HCT116 (cell line): ENCODE data around the gene P2RX5. TPM values are rescaled to one million over a fixed set of nuclear protein-coding genes. Genes with fewer than 3 reads are reported as not detected.

Source experiments
- ATAC-seq: fragments of 200-7000 bp; cut with Tn5 transposase; 2 replicates; pipeline ENCODE4 v1.9.1; 2020; ENCODE audit warnings: mild to moderate bottlenecking, moderate library complexity
- BruUV-seq: library from RNA; stranded (reverse); fragments of 400-500 nt; replicated peaks from 2 replicates; lab custom pipeline; 2021; lab: Mats Ljungman, UMichigan
- CTCF ChIA-PET: fragments of 300-600 bp; sonication (Branson Sonifier 250); formaldehyde crosslinking; loops from one replicate; lab custom pipeline; 2021; ENCODE audit warnings: antibody characterized with exemption; lab: Charles Lee
- POLR2A ChIA-PET: fragments of 300-600, 350-600 bp; sonication (Branson Sonifier 250); formaldehyde crosslinking; loops from one replicate; lab custom pipeline; 2021; ENCODE audit warnings: antibody characterized with exemption; lab: Charles Lee
- RAD21 ChIA-PET, 2 experiments: fragments of 300-600 bp; sonication (Branson Sonifier 250); formaldehyde crosslinking; loops; one replicate each; lab custom pipeline; 2023; ENCODE audit warnings: low total read pairs in 2 of 2; ENCODE audit not compliant: uncharacterized antibody in 2 of 2, unreplicated experiment in 2 of 2, low non-redundant PET in 1 of 2; lab: Charles Lee
- DNase-seq: peaks from one replicate; pipeline ENCODE4 v3.0.0-alpha.2; 2010; ENCODE audit warnings: low read depth, low spot score
- H2AFZ ChIP-seq: fragments of 200-600 bp; shearing (Covaris generic), sonication (generic); 2 replicates; pipeline ENCODE4 v1.6.1; 2017; ENCODE audit warnings: low read depth, mixed run types, mixed read lengths, antibody characterized with exemption, low read length; ENCODE audit not compliant: poor library complexity, severe bottlenecking
- H3K27ac ChIP-seq: 2 replicates; pipeline ENCODE4 v1.5.1; 2012; ENCODE audit warnings: low read depth, low read length
- H3K27me3 ChIP-seq: fragments of 200-600 bp; sonication (generic); 2 replicates; pipeline ENCODE4 v1.6.1; 2016; ENCODE audit warnings: mixed run types, low read length, mixed read lengths; ENCODE audit not compliant: insufficient read depth
- H3K36me3 ChIP-seq, 2 experiments: fragments of 200-500 bp in 1 of 2; fragments of 200-600 bp in 1 of 2; sonication (Bioruptor generic) in 1 of 2; sonication (generic) in 1 of 2; 2 replicates each; pipeline versions ENCODE4 v1.5.1 to v1.6.1; 2014 to 2016; ENCODE audit warnings: low read length in 2 of 2, inconsistent platforms in 1 of 2, mixed read lengths in 1 of 2, mixed run types in 1 of 2; ENCODE audit not compliant: insufficient read depth in 2 of 2, control insufficient read depth in 1 of 2
- H3K4me1 ChIP-seq, 2 experiments: fragments of 200-600 bp in 1 of 2; sonication (generic) in 1 of 2; 2 replicates each; pipeline versions ENCODE4 v1.5.1 to v1.6.1; 2012 to 2017; ENCODE audit warnings: low read length in 2 of 2, inconsistent platforms in 1 of 2, mild to moderate bottlenecking in 1 of 2, mixed read lengths in 1 of 2, mixed run types in 1 of 2, moderate library complexity in 1 of 2; ENCODE audit not compliant: insufficient read depth in 2 of 2, control insufficient read depth in 1 of 2
- H3K4me2 ChIP-seq: fragments of 200-600 bp; sonication (generic); 2 replicates; pipeline ENCODE4 v1.6.1; 2017; ENCODE audit warnings: mixed run types, low read length, mixed read lengths
- H3K4me3 ChIP-seq, 2 experiments: fragments of 200-600 bp in 1 of 2; sonication (generic) in 1 of 2; replicated peaks in 1 of 2; 2 replicates each; pipeline ENCODE4 v1.5.1; 2011 to 2016; ENCODE audit warnings: low read length in 2 of 2, control low read depth in 1 of 2, low read depth in 1 of 2, mild to moderate bottlenecking in 1 of 2, mixed read lengths in 1 of 2, mixed run types in 1 of 2
- H3K79me2 ChIP-seq: fragments of 200-600 bp; sonication (generic); 2 replicates; pipeline ENCODE4 v1.6.1; 2017; ENCODE audit warnings: mild to moderate bottlenecking, mixed run types, low read length, moderate library complexity, mixed read lengths; ENCODE audit not compliant: insufficient read depth
- H3K9ac ChIP-seq: fragments of 200-600 bp; sonication (generic); 2 replicates; pipeline ENCODE4 v1.6.1; 2016; ENCODE audit warnings: low read length, mixed read lengths
- H3K9me2 ChIP-seq: fragments of 200-600 bp; sonication (generic), shearing (Covaris generic); 2 replicates; pipeline ENCODE4 v1.6.1; 2017; ENCODE audit warnings: mixed run types, mild to moderate bottlenecking, moderate library complexity; ENCODE audit not compliant: insufficient read depth
- H3K9me3 ChIP-seq, 2 experiments: fragments of 200-500 bp in 1 of 2; fragments of 200-600 bp in 1 of 2; sonication (Bioruptor generic) in 1 of 2; sonication (generic) in 1 of 2; 2 replicates each; pipeline ENCODE4 v1.6.1; 2014 to 2017; ENCODE audit warnings: low read length in 2 of 2, mixed read lengths in 2 of 2, inconsistent platforms in 1 of 2, low read depth in 1 of 2, mild to moderate bottlenecking in 1 of 2, mixed run types in 1 of 2, moderate library complexity in 1 of 2; ENCODE audit not compliant: control insufficient read depth in 1 of 2, insufficient read depth in 1 of 2
- H4K20me1 ChIP-seq: fragments of 200-600 bp; sonication (generic), shearing (Covaris generic); 2 replicates; pipeline ENCODE4 v1.6.1; 2017; ENCODE audit warnings: mixed run types, mild to moderate bottlenecking, moderate library complexity; ENCODE audit not compliant: insufficient read depth
- CBX3 ChIP-seq: IDR thresholded peaks from 2 replicates; pipeline ENCODE4 v1.6.1; 2012; ENCODE audit warnings: low read depth
- CEBPB ChIP-seq: IDR thresholded peaks from 2 replicates; pipeline ENCODE4 v1.6.1; 2012; ENCODE audit warnings: low read depth
- ELF1 ChIP-seq: IDR thresholded peaks from 2 replicates; pipeline ENCODE4 v1.6.1; 2012; ENCODE audit warnings: low read depth, borderline replicate concordance
- EZH2phosphoT487 ChIP-seq: fragments of 200-600 bp; IDR thresholded peaks from 2 replicates; pipeline ENCODE4 v1.6.1; 2018; ENCODE audit warnings: antibody characterized with exemption, borderline replicate concordance
- FOSL1 ChIP-seq: IDR thresholded peaks from 2 replicates; pipeline ENCODE4 v1.6.1; 2012; ENCODE audit warnings: low read depth
- POLR2A ChIP-seq: IDR thresholded peaks from 2 replicates; pipeline ENCODE4 v1.7.0; 2011; ENCODE audit warnings: borderline replicate concordance; ENCODE audit not compliant: insufficient read depth, insufficient read length; ENCODE audit errors: extremely low read depth
- POLR2AphosphoS5 ChIP-seq: IDR thresholded peaks from 2 replicates; pipeline ENCODE4 v1.6.1; 2011; ENCODE audit warnings: mild to moderate bottlenecking, low read depth, low read length, moderate library complexity
- SP1 ChIP-seq: IDR thresholded peaks from 2 replicates; pipeline ENCODE4 v1.6.1; 2012; ENCODE audit warnings: low read depth
- YY1 ChIP-seq: IDR thresholded peaks from 2 replicates; pipeline ENCODE4 v1.6.1; 2011; ENCODE audit warnings: low read length, low read depth, moderate library complexity, mild to moderate bottlenecking; ENCODE audit not compliant: insufficient replicate concordance; ENCODE audit errors: extremely low read depth
- intact Hi-C: fragments of 100-400 bp; cut with micrococcal nuclease; formaldehyde crosslinking; loops from 2 replicates; pipeline ENCODE4 v1.10.0; 2022
- total RNA-seq: library from RNA; stranded (reverse); gene quantifications from one replicate; pipeline ENCODE4 v1.2.1, GENCODE V29; 2021; ENCODE audit not compliant: unreplicated experiment
- TF ChIP-seq, protein P1 (sequence below), 3 experiments: fragments of 200-600 bp in 1 of 3; sonication (generic) in 1 of 3; IDR thresholded peaks in 2 of 3; conservative IDR thresholded peaks in 1 of 3; 2 replicates each; pipeline ENCODE4 v1.5.1; 2012 to 2017; ENCODE audit warnings: low read depth in 2 of 3, low read length in 2 of 3, antibody characterized with exemption in 1 of 3, borderline replicate concordance in 1 of 3, control low read depth in 1 of 3, mild to moderate bottlenecking in 1 of 3, mixed read lengths in 1 of 3, mixed run types in 1 of 3, moderate library complexity in 1 of 3; ENCODE audit not compliant: insufficient read depth in 1 of 3
- TF ChIP-seq, protein P2 (sequence below): IDR thresholded peaks from 2 replicates; pipeline ENCODE4 v1.6.1; 2012
- TF ChIP-seq, protein P3 (sequence below): IDR thresholded peaks from 2 replicates; pipeline ENCODE4 v1.6.1; 2011; ENCODE audit warnings: mild to moderate bottlenecking, low read length, moderate library complexity; ENCODE audit not compliant: insufficient replicate concordance; ENCODE audit errors: extremely low read depth

Gene P2RX5
- total RNA-seq, 1 experiment from 2014 or later, result 9.0 TPM

DNA sequence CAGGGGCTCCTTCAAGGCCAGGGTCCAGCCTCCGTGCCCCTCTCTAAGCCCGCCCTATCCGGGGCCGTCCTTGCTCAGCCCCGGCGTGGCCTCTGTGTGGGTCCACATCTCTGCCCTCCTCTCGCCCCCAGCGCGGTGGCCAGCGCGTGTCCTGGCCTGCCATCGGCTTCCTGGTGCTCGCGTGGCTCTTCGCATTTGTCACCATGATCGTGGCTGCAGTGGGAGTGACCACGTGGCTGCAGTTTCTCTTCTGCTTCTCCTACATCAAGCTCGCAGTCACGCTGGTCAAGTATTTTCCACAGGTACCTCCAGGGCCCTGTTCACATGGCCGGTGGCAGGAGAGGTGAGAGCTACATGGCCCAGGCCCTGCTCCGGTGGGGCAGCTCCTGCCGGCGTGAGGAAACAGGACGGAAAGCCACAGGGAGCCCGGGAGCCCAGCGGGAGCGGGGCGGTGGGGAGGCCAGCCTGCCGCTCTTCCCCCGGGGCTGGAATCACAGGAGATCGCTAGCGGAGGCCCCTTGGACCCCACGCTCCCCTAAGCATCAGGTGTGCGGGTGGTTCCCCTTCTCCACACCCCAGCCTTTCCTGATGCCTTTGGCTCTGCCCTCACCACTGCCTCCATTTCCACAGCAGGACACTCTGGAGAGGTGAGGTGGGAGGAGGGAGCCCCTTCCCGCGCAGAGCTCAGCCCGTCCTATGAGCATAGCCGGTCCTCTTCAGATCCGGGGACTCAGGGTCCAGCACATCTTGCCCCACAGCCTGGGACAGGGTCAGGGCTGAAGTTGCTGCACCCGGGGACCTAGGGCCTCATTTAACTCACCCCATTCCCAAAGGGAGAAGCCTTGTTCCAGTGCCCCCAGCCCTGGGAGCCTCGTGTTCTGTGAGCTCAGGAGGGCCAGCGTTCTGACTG is 37.8 kb downstream of the P2RX5 start:
- ChIA-PET POLR2A (interaction anchor here (1.2 kb wide), 1 partner anchor 9 kb away, joined by 3 read pairs; no protein-coding TSS in a partner anchor), RAD21 (no interaction called here), CTCF (no interaction called here)
- no peaks in the 10 kb centered on the region for H3K27me3 ChIP-seq
- no peak overlapping the region for H3K4me2 ChIP-seq
- H3K9me3 ChIP-seq, result no peaks in the 10 kb centered on the region
- H3K79me2 ChIP-seq, result no peaks in the 10 kb centered on the region
- no peak for TF ChIP-seq POLR2AphosphoS5
- TF ChIP-seq, protein P1, sequence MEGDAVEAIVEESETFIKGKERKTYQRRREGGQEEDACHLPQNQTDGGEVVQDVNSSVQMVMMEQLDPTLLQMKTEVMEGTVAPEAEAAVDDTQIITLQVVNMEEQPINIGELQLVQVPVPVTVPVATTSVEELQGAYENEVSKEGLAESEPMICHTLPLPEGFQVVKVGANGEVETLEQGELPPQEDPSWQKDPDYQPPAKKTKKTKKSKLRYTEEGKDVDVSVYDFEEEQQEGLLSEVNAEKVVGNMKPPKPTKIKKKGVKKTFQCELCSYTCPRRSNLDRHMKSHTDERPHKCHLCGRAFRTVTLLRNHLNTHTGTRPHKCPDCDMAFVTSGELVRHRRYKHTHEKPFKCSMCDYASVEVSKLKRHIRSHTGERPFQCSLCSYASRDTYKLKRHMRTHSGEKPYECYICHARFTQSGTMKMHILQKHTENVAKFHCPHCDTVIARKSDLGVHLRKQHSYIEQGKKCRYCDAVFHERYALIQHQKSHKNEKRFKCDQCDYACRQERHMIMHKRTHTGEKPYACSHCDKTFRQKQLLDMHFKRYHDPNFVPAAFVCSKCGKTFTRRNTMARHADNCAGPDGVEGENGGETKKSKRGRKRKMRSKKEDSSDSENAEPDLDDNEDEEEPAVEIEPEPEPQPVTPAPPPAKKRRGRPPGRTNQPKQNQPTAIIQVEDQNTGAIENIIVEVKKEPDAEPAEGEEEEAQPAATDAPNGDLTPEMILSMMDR (IDR thresholded peaks at IDR 0.05 in 2 of 3, conservative IDR thresholded peaks at IDR 0.05 in 1 of 3; ENCODE audit: borderline replicate concordance in 1 of 3, insufficient read depth in 1 of 3, low read depth in 2 of 3, low read length in 2 of 3), result no peak
- TF ChIP-seq CEBPB, result no peak
- TF ChIP-seq SP1, result no peak
- TF ChIP-seq POLR2A, result no peak
- TF ChIP-seq, protein P2, sequence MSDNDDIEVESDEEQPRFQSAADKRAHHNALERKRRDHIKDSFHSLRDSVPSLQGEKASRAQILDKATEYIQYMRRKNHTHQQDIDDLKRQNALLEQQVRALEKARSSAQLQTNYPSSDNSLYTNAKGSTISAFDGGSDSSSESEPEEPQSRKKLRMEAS, result no peak
- TF ChIP-seq, protein P3, sequence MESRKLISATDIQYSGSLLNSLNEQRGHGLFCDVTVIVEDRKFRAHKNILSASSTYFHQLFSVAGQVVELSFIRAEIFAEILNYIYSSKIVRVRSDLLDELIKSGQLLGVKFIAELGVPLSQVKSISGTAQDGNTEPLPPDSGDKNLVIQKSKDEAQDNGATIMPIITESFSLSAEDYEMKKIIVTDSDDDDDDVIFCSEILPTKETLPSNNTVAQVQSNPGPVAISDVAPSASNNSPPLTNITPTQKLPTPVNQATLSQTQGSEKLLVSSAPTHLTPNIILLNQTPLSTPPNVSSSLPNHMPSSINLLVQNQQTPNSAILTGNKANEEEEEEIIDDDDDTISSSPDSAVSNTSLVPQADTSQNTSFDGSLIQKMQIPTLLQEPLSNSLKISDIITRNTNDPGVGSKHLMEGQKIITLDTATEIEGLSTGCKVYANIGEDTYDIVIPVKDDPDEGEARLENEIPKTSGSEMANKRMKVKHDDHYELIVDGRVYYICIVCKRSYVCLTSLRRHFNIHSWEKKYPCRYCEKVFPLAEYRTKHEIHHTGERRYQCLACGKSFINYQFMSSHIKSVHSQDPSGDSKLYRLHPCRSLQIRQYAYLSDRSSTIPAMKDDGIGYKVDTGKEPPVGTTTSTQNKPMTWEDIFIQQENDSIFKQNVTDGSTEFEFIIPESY, result no peak
- no peak for TF ChIP-seq FOSL1
- no peak for TF ChIP-seq YY1
- TF ChIP-seq CBX3, result no peak
- TF ChIP-seq EZH2phosphoT487, result no peak
- TF ChIP-seq ELF1, result no peak
- BruUV-seq, result no TSS peak
- no peaks in the 10 kb centered on the region for H4K20me1 ChIP-seq
- intact Hi-C loops, result no loop called here
- ATAC-seq (no peak), DNase-seq (no peak)
- H3K9me2 ChIP-seq, result no peaks in the 10 kb centered on the region
- H3K9ac ChIP-seq, result no peak overlapping the region
- no peaks in the 10 kb centered on the region for H3K36me3 ChIP-seq
- no peak overlapping the region for H3K4me3 ChIP-seq
- no peak overlapping the region for H3K27ac ChIP-seq
- H2AFZ ChIP-seq, result no peak overlapping the region
- peaks cover 12 to 16% of the 10 kb centered on the region in 2 experiments for H3K4me1 ChIP-seq
